ENCODE measurements around the gene RBM38.

Gene RBM38

DNA sequence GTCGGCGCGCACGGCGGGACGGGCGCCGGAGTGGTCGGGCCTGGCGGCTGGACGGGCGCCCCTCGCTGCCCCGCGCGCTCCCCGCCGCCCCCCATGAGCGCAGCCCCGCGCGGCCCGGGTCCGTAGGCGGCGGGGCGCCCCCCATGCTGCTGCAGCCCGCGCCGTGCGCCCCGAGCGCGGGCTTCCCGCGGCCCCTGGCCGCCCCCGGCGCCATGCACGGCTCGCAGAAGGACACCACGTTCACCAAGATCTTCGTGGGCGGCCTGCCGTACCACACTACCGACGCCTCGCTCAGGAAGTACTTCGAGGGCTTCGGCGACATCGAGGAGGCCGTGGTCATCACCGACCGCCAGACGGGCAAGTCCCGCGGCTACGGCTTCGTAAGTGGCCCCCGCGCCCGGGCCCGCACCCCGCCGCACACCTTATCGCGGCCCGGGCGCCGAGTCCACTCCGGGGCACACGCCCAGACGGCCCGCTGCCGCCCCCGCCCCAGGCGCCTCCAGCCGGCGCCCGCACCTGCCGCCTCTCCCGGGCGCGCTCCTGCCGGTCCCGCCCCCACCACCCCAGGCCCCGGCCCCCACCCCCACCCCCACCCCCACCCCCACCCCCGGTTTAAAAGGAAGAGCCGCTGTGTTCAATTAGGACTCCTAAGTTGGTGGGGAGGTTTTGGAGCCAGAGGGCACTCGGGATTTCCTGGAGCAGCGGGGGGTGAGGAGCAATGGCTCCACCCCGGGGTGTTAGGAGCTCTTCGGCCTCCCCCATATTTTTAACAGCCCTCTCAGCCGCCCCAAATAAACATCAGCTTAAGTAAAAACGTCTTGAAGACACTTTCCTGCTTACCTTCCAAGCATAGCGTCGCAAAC is 474 bp downstream of the RBM38 start:
- no peak overlapping the region for H2AFZ ChIP-seq (ENCODE audit: low read depth, low read length)
- peak overlapping the region; percentile 99 for H3K4me2 ChIP-seq (ENCODE audit: low read length)
- H3K36me3 ChIP-seq (replicated peaks; ENCODE audit: low read depth, low read length): peaks cover 47% of the 10 kb centered on the region
- peaks cover 54% of the 10 kb centered on the region for H3K79me2 ChIP-seq (ENCODE audit: low read length)
- no peaks in the 10 kb centered on the region for H3K9me3 ChIP-seq (ENCODE audit: insufficient read depth, low read length)
- peak overlapping the region; percentile 88 for H3K4me3 ChIP-seq (ENCODE audit: low read length)
- peak overlapping the region; percentile 96 for H3K9ac ChIP-seq (ENCODE audit: low read length)
- H3K27ac ChIP-seq (ENCODE audit: low read length): peak overlapping the region; percentile 78
- no peaks in the 10 kb centered on the region for H3K27me3 ChIP-seq (ENCODE audit: low read depth, low read length)
- TF ChIP-seq, protein P1, sequence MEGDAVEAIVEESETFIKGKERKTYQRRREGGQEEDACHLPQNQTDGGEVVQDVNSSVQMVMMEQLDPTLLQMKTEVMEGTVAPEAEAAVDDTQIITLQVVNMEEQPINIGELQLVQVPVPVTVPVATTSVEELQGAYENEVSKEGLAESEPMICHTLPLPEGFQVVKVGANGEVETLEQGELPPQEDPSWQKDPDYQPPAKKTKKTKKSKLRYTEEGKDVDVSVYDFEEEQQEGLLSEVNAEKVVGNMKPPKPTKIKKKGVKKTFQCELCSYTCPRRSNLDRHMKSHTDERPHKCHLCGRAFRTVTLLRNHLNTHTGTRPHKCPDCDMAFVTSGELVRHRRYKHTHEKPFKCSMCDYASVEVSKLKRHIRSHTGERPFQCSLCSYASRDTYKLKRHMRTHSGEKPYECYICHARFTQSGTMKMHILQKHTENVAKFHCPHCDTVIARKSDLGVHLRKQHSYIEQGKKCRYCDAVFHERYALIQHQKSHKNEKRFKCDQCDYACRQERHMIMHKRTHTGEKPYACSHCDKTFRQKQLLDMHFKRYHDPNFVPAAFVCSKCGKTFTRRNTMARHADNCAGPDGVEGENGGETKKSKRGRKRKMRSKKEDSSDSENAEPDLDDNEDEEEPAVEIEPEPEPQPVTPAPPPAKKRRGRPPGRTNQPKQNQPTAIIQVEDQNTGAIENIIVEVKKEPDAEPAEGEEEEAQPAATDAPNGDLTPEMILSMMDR (IDR thresholded peaks at IDR 0.05; ENCODE audit: low read depth, low read length): no peak
- TF ChIP-seq EZH2phosphoT487 (IDR thresholded peaks at IDR 0.05; ENCODE audit: low read depth): no peak
- H3K4me1 ChIP-seq (ENCODE audit: low read length): peaks cover 61% of the 10 kb centered on the region
- H4K20me1 ChIP-seq (ENCODE audit: insufficient read depth, low read length): peaks cover 48% of the 10 kb centered on the region

DNA sequence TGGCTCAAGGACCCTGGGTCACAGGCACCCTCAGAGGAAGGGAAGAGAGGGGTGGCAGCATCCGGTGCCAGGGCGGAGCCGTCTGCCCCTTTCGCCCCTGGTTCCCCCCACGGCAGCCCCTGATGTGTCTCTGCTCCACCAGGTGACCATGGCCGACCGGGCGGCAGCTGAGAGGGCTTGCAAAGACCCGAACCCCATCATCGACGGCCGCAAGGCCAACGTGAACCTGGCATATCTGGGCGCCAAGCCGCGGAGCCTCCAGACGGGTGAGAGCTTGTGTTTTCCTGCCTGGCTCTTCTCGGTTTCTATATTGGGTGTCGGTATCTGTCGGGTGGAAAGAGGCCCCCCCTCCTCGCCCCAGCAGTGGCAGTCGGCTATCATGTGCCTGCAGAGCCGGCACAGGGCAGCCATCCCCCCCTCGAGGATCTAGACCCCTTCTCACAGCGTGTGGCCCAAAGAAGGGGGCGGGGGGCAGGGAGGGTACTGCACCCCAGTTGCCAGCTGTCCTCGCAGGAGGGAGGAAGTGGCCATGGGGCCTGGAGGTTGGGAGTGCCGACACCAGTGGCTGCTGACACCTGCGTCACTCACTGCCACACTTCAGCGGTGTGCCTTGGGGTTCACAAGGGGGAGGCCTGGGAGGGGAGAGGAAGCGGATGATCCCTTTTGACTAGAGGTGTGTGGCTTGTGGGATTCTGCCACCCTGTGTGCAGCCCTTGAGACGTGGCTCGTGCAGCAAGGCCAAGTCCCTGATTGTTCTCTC is 1.5 kb downstream of the RBM38 start:
- Histone ChIP-seq H3K79me2 (ENCODE audit: low read length) (peaks cover 64% of the 10 kb centered on the region), H3K4me3 (ENCODE audit: low read length) (peak overlapping the region; percentile 88), H2AFZ (ENCODE audit: low read depth, low read length) (no peak overlapping the region), H3K36me3 (replicated peaks; ENCODE audit: low read depth, low read length) (peaks cover 58% of the 10 kb centered on the region), H3K9ac (ENCODE audit: low read length) (peak overlapping the region; percentile 96), H3K27ac (ENCODE audit: low read length) (peak overlapping the region; percentile 78), H3K9me3 (ENCODE audit: insufficient read depth, low read length) (no peaks in the 10 kb centered on the region), H3K27me3 (ENCODE audit: low read depth, low read length) (no peaks in the 10 kb centered on the region), H3K4me1 (ENCODE audit: low read length) (peaks cover 71% of the 10 kb centered on the region), H4K20me1 (ENCODE audit: insufficient read depth, low read length) (peaks cover 58% of the 10 kb centered on the region), H3K4me2 (ENCODE audit: low read length) (peak overlapping the region; percentile 99)
- TF ChIP-seq EZH2phosphoT487 (IDR thresholded peaks at IDR 0.05; ENCODE audit: low read depth): no peak
- TF ChIP-seq, protein P1 (IDR thresholded peaks at IDR 0.05; ENCODE audit: low read depth, low read length): no peak

DNA sequence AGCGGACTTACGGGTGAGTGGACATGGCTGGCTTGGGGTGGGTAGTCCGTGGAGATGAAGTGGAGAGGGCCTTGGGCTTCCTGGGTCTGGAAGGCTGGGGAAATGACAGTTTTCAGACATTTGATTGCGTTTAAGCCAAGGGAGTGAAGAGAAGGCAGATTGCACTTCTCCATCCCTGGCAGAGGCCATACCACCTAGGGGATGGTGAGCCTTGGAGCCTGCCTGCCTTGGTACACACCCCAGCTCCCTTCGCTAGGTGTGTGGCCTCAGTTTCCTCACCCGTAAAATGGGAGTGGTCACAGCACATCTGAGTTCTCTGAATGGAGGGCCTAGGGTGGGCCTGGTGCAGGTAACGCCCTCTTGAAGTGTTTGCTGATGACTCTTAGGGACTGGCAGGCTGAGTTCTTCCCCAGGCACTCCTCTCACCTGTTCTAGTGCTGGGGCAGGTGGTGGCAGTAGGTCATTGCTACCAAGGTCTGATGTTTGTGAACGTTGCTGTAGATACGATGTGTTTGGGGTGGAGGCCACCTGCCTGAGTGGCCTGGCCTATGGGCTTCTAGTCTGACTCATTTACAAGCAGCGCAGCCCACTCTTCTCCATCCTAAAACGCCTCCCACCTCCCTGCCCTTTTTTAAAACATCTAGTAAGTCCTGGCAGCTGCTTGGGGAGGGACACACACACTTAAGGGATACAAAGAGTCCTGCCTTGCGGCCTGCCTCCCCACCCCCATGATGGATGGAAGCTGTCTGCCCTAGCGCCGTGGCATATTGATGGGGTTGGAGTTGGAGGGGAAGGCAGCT is 2.3 kb downstream of the RBM38 start:
- H3K4me3 ChIP-seq (ENCODE audit: low read length): peak overlapping the region; percentile 88
- H3K4me2 ChIP-seq (ENCODE audit: low read length): peak overlapping the region; percentile 99
- H4K20me1 ChIP-seq (ENCODE audit: insufficient read depth, low read length): peaks cover 60% of the 10 kb centered on the region
- H3K36me3 ChIP-seq (replicated peaks; ENCODE audit: low read depth, low read length): peaks cover 60% of the 10 kb centered on the region
- peaks cover 72% of the 10 kb centered on the region for H3K79me2 ChIP-seq (ENCODE audit: low read length)
- peak overlapping the region; percentile 96 for H3K9ac ChIP-seq (ENCODE audit: low read length)
- TF ChIP-seq EZH2phosphoT487 (IDR thresholded peaks at IDR 0.05; ENCODE audit: low read depth): no peak
- TF ChIP-seq, protein P1 (IDR thresholded peaks at IDR 0.05; ENCODE audit: low read depth, low read length): no peak
- no peaks in the 10 kb centered on the region for H3K9me3 ChIP-seq (ENCODE audit: insufficient read depth, low read length)
- peaks cover 79% of the 10 kb centered on the region for H3K4me1 ChIP-seq (ENCODE audit: low read length)
- no peak overlapping the region for H2AFZ ChIP-seq (ENCODE audit: low read depth, low read length)
- H3K27ac ChIP-seq (ENCODE audit: low read length): peak overlapping the region; percentile 78
- H3K27me3 ChIP-seq (ENCODE audit: low read depth, low read length): no peaks in the 10 kb centered on the region
